H1 (cell line): ENCODE data around the gene SBF2. TPM values are rescaled to one million over a fixed set of nuclear protein-coding genes. Genes with fewer than 3 reads are reported as not detected.

Experiments used
- CTCF ChIA-PET: fragments of 300-600 bp; sonication (Branson Sonifier 250); formaldehyde crosslinking; loops from one replicate; lab custom pipeline; 2021; ENCODE audit not compliant: partially characterized antibody; lab: Charles Lee
- POLR2A ChIA-PET: fragments of 300-600 bp; sonication (Branson Sonifier 250); formaldehyde crosslinking; loops from one replicate; lab custom pipeline; 2021; ENCODE audit warnings: inconsistent platforms; ENCODE audit not compliant: partially characterized antibody; lab: Charles Lee
- DNase-seq, 2 experiments: peaks; one replicate each; pipeline versions ENCODE4 v3.0.0 to v3.0.0-alpha.2; 2010 to 2022; ENCODE audit warnings: low spot score in 2 of 2, low read depth in 1 of 2, mixed read lengths in 1 of 2
- FAIRE-seq: peaks from 2 replicates; lab custom pipeline; 2011; peaks lifted over from hg19 to GRCh38; lab: Jason Lieb, UNC
- H2AFZ ChIP-seq: 2 replicates; pipeline ENCODE4 v1.8.1; 2012; ENCODE audit warnings: low read length, inconsistent platforms
- H2AK5ac ChIP-seq: 2 replicates; pipeline ENCODE4 v1.6.1; 2013; ENCODE audit warnings: low read depth, low read length
- H2BK120ac ChIP-seq: replicated peaks from 2 replicates; pipeline ENCODE3; 2013; ENCODE audit warnings: low read depth, low read length, inconsistent platforms
- H2BK12ac ChIP-seq: 2 replicates; pipeline ENCODE4 v1.6.1; 2013; ENCODE audit warnings: low read depth, low read length
- H2BK15ac ChIP-seq: 2 replicates; pipeline ENCODE4 v1.6.1; 2013; ENCODE audit warnings: low read length
- H2BK20ac ChIP-seq: 2 replicates; pipeline ENCODE4 v1.6.1; 2013; ENCODE audit warnings: low read length
- H2BK5ac ChIP-seq: 2 replicates; pipeline ENCODE4 v1.6.1; 2013; ENCODE audit warnings: low read depth, low read length
- H3K14ac ChIP-seq: 2 replicates; pipeline ENCODE4 v1.6.1; 2013; ENCODE audit warnings: inconsistent platforms; ENCODE audit not compliant: insufficient read length
- H3K18ac ChIP-seq: 2 replicates; pipeline ENCODE4 v1.6.1; 2013; ENCODE audit warnings: low read length; ENCODE audit errors: extremely low read depth
- H3K23ac ChIP-seq: 2 replicates; pipeline ENCODE4 v1.6.1; 2013; ENCODE audit warnings: inconsistent platforms; ENCODE audit not compliant: insufficient read length
- H3K23me2 ChIP-seq: 2 replicates; pipeline ENCODE4 v1.6.1; 2013; ENCODE audit warnings: low read depth, low read length
- H3K27ac ChIP-seq: 2 replicates; pipeline ENCODE4 v1.6.1; 2011; ENCODE audit warnings: low read depth, low read length, inconsistent platforms
- H3K27me3 ChIP-seq, 4 experiments: replicated peaks in 1 of 4; 1 replicate in 1 of 4; 2 replicates in 3 of 4; pipeline versions ENCODE4 v1.6.1 to v1.8.1; 2011 to 2013; ENCODE audit warnings: low read length in 3 of 4, mild to moderate bottlenecking in 3 of 4, inconsistent platforms in 2 of 4, mixed read lengths in 2 of 4, moderate library complexity in 1 of 4; ENCODE audit not compliant: control insufficient read depth in 3 of 4, insufficient read depth in 3 of 4; ENCODE audit errors: extremely low read depth in 1 of 4
- H3K36me3 ChIP-seq, 4 experiments: 2 replicates each; pipeline versions ENCODE4 v1.6.1 to v1.8.1; 2011 to 2013; ENCODE audit warnings: mild to moderate bottlenecking in 4 of 4, low read length in 3 of 4, moderate library complexity in 2 of 4, control low read depth in 1 of 4, inconsistent platforms in 1 of 4; ENCODE audit not compliant: insufficient read depth in 4 of 4, control insufficient read depth in 2 of 4
- H3K4ac ChIP-seq: replicated peaks from 2 replicates; pipeline ENCODE3; 2013; ENCODE audit warnings: low read length, low read depth, mixed read lengths, inconsistent platforms; ENCODE audit not compliant: insufficient read length
- H3K4me1 ChIP-seq, 4 experiments: replicated peaks in 1 of 4; 1 replicate in 1 of 4; 2 replicates in 3 of 4; pipeline versions ENCODE4 v1.6.1 to v1.8.1; 2011 to 2013; ENCODE audit warnings: low read length in 3 of 4, inconsistent platforms in 2 of 4, mixed read lengths in 1 of 4; ENCODE audit not compliant: insufficient read depth in 4 of 4, control insufficient read depth in 3 of 4
- H3K4me2 ChIP-seq, 2 experiments: 2 replicates each; pipeline versions ENCODE4 v1.6.1 to v1.8.1; 2011 to 2013; ENCODE audit warnings: low read depth in 2 of 2, low read length in 2 of 2, control low read depth in 1 of 2, inconsistent platforms in 1 of 2, mild to moderate bottlenecking in 1 of 2; ENCODE audit not compliant: insufficient read depth in 1 of 2
- H3K4me3 ChIP-seq, 4 experiments: fragments of 200-600, 300-600 bp in 1 of 4; sonication (generic), shearing (Covaris generic), sonication (Bioruptor Twin) in 1 of 4; 2 replicates each; pipeline versions ENCODE4 v1.5.1 to v1.8.1; 2011 to 2016; ENCODE audit warnings: low read length in 4 of 4, low read depth in 3 of 4, control low read depth in 2 of 4, inconsistent platforms in 2 of 4, mild to moderate bottlenecking in 2 of 4, mixed read lengths in 1 of 4, moderate library complexity in 1 of 4; ENCODE audit not compliant: insufficient read depth in 2 of 4; ENCODE audit errors: extremely low read depth in 1 of 4
- H3K56ac ChIP-seq: replicated peaks from 2 replicates; pipeline ENCODE3; 2013; ENCODE audit warnings: low read depth, mild to moderate bottlenecking, mixed read lengths, low read length, inconsistent platforms; ENCODE audit not compliant: insufficient read length
- H3K79me1 ChIP-seq: 2 replicates; pipeline ENCODE4 v1.6.1; 2013; ENCODE audit warnings: low read depth, low read length, control low read depth
- H3K79me2 ChIP-seq, 2 experiments: 2 replicates each; pipeline versions ENCODE4 v1.6.1 to v1.8.1; 2012 to 2013; ENCODE audit warnings: low read length in 2 of 2, mild to moderate bottlenecking in 2 of 2, inconsistent platforms in 1 of 2; ENCODE audit not compliant: insufficient read depth in 2 of 2, control insufficient read depth in 1 of 2
- H3K9ac ChIP-seq, 4 experiments: replicated peaks in 1 of 4; 1 replicate in 1 of 4; 2 replicates in 3 of 4; pipeline versions ENCODE4 v1.6.1 to v1.8.1; 2011 to 2013; ENCODE audit warnings: low read depth in 3 of 4, low read length in 3 of 4, control low read depth in 2 of 4, mild to moderate bottlenecking in 2 of 4, moderate library complexity in 2 of 4, inconsistent platforms in 1 of 4; ENCODE audit errors: extremely low read depth in 1 of 4
- H3K9me3 ChIP-seq, 2 experiments: 2 replicates each; pipeline versions ENCODE4 v1.6.1 to v1.8.1; 2012 to 2013; ENCODE audit warnings: mild to moderate bottlenecking in 2 of 2, moderate library complexity in 2 of 2, control low read depth in 1 of 2, inconsistent platforms in 1 of 2, low read depth in 1 of 2, low read length in 1 of 2, mixed read lengths in 1 of 2; ENCODE audit not compliant: insufficient read depth in 2 of 2
- H4K20me1 ChIP-seq, 2 experiments: replicated peaks in 1 of 2; 2 replicates each; pipeline versions ENCODE3 to v1.8.1; 2011 to 2013; ENCODE audit warnings: inconsistent platforms in 2 of 2, low read length in 2 of 2, mild to moderate bottlenecking in 1 of 2; ENCODE audit not compliant: insufficient read depth in 2 of 2, control insufficient read depth in 1 of 2
- H4K5ac ChIP-seq: 2 replicates; pipeline ENCODE4 v1.6.1; 2013; ENCODE audit warnings: low read length, low read depth, mixed read lengths, inconsistent platforms; ENCODE audit not compliant: insufficient read length
- H4K8ac ChIP-seq: 2 replicates; pipeline ENCODE4 v1.8.0; 2013; ENCODE audit warnings: mild to moderate bottlenecking, moderate library complexity, low read length, inconsistent platforms; ENCODE audit not compliant: insufficient read depth; ENCODE audit errors: extremely low read depth
- H4K91ac ChIP-seq: replicated peaks from 2 replicates; pipeline ENCODE3; 2013; ENCODE audit warnings: low read length, mixed read lengths, inconsistent platforms; ENCODE audit not compliant: insufficient read length
- CTBP2 ChIP-seq: IDR thresholded peaks from 2 replicates; pipeline ENCODE4 v1.7.0; 2011; ENCODE audit warnings: borderline replicate concordance, mild to moderate bottlenecking, moderate library complexity, mixed read lengths, low read length; ENCODE audit not compliant: insufficient read depth, insufficient read length
- GABPA ChIP-seq: IDR thresholded peaks from 2 replicates; pipeline ENCODE4 v1.6.1; 2011; ENCODE audit warnings: mild to moderate bottlenecking, low read length, moderate library complexity, borderline replicate concordance; ENCODE audit not compliant: insufficient read depth
- NRF1 ChIP-seq: IDR thresholded peaks from 2 replicates; pipeline ENCODE4 v1.6.1; 2011; ENCODE audit warnings: mild to moderate bottlenecking, low read depth, low read length, improper control_type of control experiment
- RBBP5 ChIP-seq: IDR thresholded peaks from 2 replicates; pipeline ENCODE4 v1.7.1; 2012; ENCODE audit warnings: low read depth, mild to moderate bottlenecking, inconsistent platforms, low read length, moderate library complexity, borderline replicate concordance
- RNF2 ChIP-seq: fragments of 200-900, 300-1000 bp; sonication (generic); IDR thresholded peaks from 2 replicates; pipeline ENCODE4 v1.7.1; 2016; ENCODE audit warnings: borderline replicate concordance, low read depth, mild to moderate bottlenecking, antibody characterized with exemption, low read length; ENCODE audit not compliant: poor library complexity, severe bottlenecking; ENCODE audit errors: missing control alignments
- SIX5 ChIP-seq: IDR thresholded peaks from 2 replicates; pipeline ENCODE4 v1.6.1; 2011; ENCODE audit warnings: mild to moderate bottlenecking, low read depth, low read length
- TEAD4 ChIP-seq: IDR thresholded peaks from 2 replicates; pipeline ENCODE4 v1.6.1; 2012; ENCODE audit warnings: low read depth, low read length, inconsistent platforms, mixed read lengths
- YY1 ChIP-seq: IDR thresholded peaks from 2 replicates; pipeline ENCODE4 v1.6.1; 2011; ENCODE audit warnings: low read depth, mild to moderate bottlenecking, low read length
- WGBS, 2 experiments: shearing (Covaris generic) in 1 of 2; methylation state at CpG; one replicate each; pipeline versions ENCODE4 v1.1.6 to v1.1.7; 2013 to 2015; ENCODE audit warnings: low lambda C conversion rate in 2 of 2, mixed read lengths in 2 of 2, inconsistent platforms in 1 of 2, low coverage in 1 of 2, missing lambda C conversion rate in 1 of 2; ENCODE audit not compliant: insufficient replicate concordance in 2 of 2, insufficient coverage in 1 of 2, insufficient read length in 1 of 2; ENCODE audit errors: extremely low coverage in 1 of 2, missing lambda C conversion rate in 1 of 2; 5-methylcytosine and 5-hydroxymethylcytosine counted together
- polyA plus RNA-seq, 7 experiments: library from polyadenylated mRNA; depleted of rRNA in 3 of 7; stranded (reverse) in 5 of 7; unstranded in 2 of 7; fragments of >200 nt in 5 of 7; fragments of 200-250 nt in 2 of 7; gene quantifications; 1 replicate in 5 of 7; 2 replicates in 1 of 7; 4 replicates in 1 of 7; pipeline versions ENCODE4 v1.2.1 to v1.2.3, GENCODE V29; 2011 to 2013; ENCODE audit warnings: missing spikeins in 2 of 7, mixed read lengths in 2 of 7
- total RNA-seq: library from RNA; stranded (reverse); fragmentation: NEBNext Ultra II Directional; extraction: Animal tissue kit (Norgen Biotek cat#: 25700); gene quantifications from 2 replicates; pipeline ENCODE4 v1.2.1, GENCODE V29; 2021
- TF ChIP-seq, protein P1 (sequence below): IDR thresholded peaks from 2 replicates; pipeline ENCODE4 v1.6.1; 2011; ENCODE audit warnings: low read length, improper control_type of control experiment
- TF ChIP-seq, protein P2 (sequence below), 3 experiments: IDR thresholded peaks; 1 replicate in 2 of 3; 2 replicates in 1 of 3; pipeline versions ENCODE4 v1.5.1 to v1.6.1; 2011; ENCODE audit warnings: low read length in 3 of 3, mild to moderate bottlenecking in 3 of 3, inconsistent platforms in 2 of 3, low read depth in 1 of 3, moderate library complexity in 1 of 3; ENCODE audit not compliant: insufficient read depth in 1 of 3; ENCODE audit errors: control extremely low read depth in 1 of 3

The SBF2 gene
- total and polyA plus RNA-seq, 2 of the 8 experiments (the other 6 are each of a cell fraction or from before 2014, with no cell fraction given): 36.7 to 50.5 TPM

DNA sequence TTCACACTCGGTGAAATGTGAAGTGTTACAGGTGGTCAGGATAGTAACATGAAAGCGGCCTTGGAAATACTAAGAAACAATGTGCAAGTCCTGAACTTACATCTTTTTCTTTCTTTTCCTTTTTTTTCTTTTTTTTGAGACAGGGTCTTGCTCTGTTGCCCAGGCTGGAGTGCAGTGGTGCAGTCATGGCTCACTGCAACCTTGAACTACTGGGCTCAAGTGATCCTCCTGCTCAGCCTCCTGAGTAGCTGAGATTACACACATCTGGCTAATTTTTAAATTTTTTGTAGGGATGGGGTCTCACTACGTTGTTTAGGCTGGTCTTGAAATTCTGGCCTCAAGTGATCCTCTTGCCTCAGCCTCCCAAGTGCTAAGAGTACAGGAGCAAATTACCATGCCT is 377.5 kb downstream of the SBF2 start:
- Histone ChIP-seq H3K79me2 (no peaks in the 10 kb centered on the region), H3K27me3 (no peaks in the 10 kb centered on the region), H3K14ac (no peak overlapping the region), H2BK5ac (no peak overlapping the region), H4K5ac (no peak overlapping the region), H3K4me2 (no peak overlapping the region), H4K8ac (no peak overlapping the region), H2BK15ac (no peak overlapping the region), H3K36me3 (no peaks in the 10 kb centered on the region), H2BK20ac (no peak overlapping the region), H2AK5ac (no peak overlapping the region), H2BK12ac (no peak overlapping the region), H4K20me1 (no peaks in the 10 kb centered on the region), H3K9me3 (no peaks in the 10 kb centered on the region), H2AFZ (no peak overlapping the region), H3K4me3 (no peak overlapping the region), H3K23me2 (no peaks in the 10 kb centered on the region), H2BK120ac (no peak overlapping the region), H3K23ac (no peak overlapping the region), H3K18ac (no peak overlapping the region), H3K9ac (no peak overlapping the region), H4K91ac (no peak overlapping the region), H3K4me1 (peaks cover 0 to 2% (median 0%) of the 10 kb centered on the region in 4 experiments; a peak in 1 of 7 replicates), H3K79me1 (no peaks in the 10 kb centered on the region), H3K27ac (no peak overlapping the region), H3K4ac (no peak overlapping the region), H3K56ac (no peak overlapping the region)
- CTCF ChIA-PET: no interaction called here
- DNase-seq: no peak
- POLR2A ChIA-PET: interaction anchor here (0.6 kb wide), 1 partner anchor 683 kb away, joined by 3 read pairs; no protein-coding TSS in a partner anchor
- WGBS, 2 experiments: 95% methylated on average over 3 of the region's 3 CpGs; no CpG with 5 or more reads in 1 of the 2 experiments
- FAIRE-seq: no peak
- TF ChIP-seq, protein P1, sequence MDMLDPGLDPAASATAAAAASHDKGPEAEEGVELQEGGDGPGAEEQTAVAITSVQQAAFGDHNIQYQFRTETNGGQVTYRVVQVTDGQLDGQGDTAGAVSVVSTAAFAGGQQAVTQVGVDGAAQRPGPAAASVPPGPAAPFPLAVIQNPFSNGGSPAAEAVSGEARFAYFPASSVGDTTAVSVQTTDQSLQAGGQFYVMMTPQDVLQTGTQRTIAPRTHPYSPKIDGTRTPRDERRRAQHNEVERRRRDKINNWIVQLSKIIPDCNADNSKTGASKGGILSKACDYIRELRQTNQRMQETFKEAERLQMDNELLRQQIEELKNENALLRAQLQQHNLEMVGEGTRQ: no peak
- TF ChIP-seq SIX5 (no peak), GABPA (no peak), TEAD4 (no peak), RNF2 (no peak), RBBP5 (no peak), YY1 (no peak), NRF1 (no peak), CTBP2 (no peak)
- TF ChIP-seq, protein P2, sequence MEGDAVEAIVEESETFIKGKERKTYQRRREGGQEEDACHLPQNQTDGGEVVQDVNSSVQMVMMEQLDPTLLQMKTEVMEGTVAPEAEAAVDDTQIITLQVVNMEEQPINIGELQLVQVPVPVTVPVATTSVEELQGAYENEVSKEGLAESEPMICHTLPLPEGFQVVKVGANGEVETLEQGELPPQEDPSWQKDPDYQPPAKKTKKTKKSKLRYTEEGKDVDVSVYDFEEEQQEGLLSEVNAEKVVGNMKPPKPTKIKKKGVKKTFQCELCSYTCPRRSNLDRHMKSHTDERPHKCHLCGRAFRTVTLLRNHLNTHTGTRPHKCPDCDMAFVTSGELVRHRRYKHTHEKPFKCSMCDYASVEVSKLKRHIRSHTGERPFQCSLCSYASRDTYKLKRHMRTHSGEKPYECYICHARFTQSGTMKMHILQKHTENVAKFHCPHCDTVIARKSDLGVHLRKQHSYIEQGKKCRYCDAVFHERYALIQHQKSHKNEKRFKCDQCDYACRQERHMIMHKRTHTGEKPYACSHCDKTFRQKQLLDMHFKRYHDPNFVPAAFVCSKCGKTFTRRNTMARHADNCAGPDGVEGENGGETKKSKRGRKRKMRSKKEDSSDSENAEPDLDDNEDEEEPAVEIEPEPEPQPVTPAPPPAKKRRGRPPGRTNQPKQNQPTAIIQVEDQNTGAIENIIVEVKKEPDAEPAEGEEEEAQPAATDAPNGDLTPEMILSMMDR (IDR thresholded peaks at IDR 0.05; ENCODE audit: control extremely low read depth in 1 of 3, insufficient read depth in 1 of 3, low read depth in 1 of 3, low read length in 3 of 3): no peak
